ENCODE results near the gene ZBTB40. TPM values are rescaled to one million over a fixed set of nuclear protein-coding genes. Genes with fewer than 3 reads are reported as not detected.

Gene ZBTB40
- total RNA-seq, 4 donors from 2014 or later, result 12.2 to 19.6 (median 15.4) TPM

GRCh38 chr1:22491995-22492715, 40.5 kb downstream of the ZBTB40 start:
- no peak for TF ChIP-seq CTCF (IDR thresholded peaks at IDR 0.05; ENCODE audit: low read depth)

- no peak for TF ChIP-seq CTCF (IDR thresholded peaks at IDR 0.05; ENCODE audit: low read depth)
Measured at GRCh38 chr1:22494144-22494543, 42.5 kb downstream of the ZBTB40 start.

GRCh38 chr1:22494943-22495579, 43.4 kb downstream of the ZBTB40 start:
- TF ChIP-seq CTCF (IDR thresholded peaks at IDR 0.05; ENCODE audit: low read depth), result no peak

GRCh38 chr1:22496536-22497160, 45.0 kb downstream of the ZBTB40 start:
- no peak for TF ChIP-seq CTCF (IDR thresholded peaks at IDR 0.05; ENCODE audit: low read depth)

- no peak for TF ChIP-seq CTCF (IDR thresholded peaks at IDR 0.05; ENCODE audit: low read depth)
Measured at GRCh38 chr1:22498463-22498862, 46.8 kb downstream of the ZBTB40 start.

- no peak for TF ChIP-seq CTCF (IDR thresholded peaks at IDR 0.05; ENCODE audit: low read depth)
Measured at GRCh38 chr1:22500058-22500457, 48.4 kb downstream of the ZBTB40 start.

GRCh38 chr1:22500471-22500870, 48.8 kb downstream of the ZBTB40 start:
- TF ChIP-seq CTCF (IDR thresholded peaks at IDR 0.05; ENCODE audit: low read depth), result no peak

Data from subcutaneous adipose tissue (tissue), 4 donors.